Heart left ventricle (tissue), 13 donors: ENCODE data around the gene PTPN9.

Experiments
- CTCF ChIP-seq, 12 donors: fragments of 200-600 bp; sonication (generic) in 4 of 12; IDR thresholded peaks; one replicate each; pipeline versions ENCODE4 v1.5.0 to v1.8.0; 2018 to 2022; ENCODE audit warnings: antibody characterized with exemption in 12 of 12, mild to moderate bottlenecking in 5 of 12
- POLR2A ChIP-seq, 2 donors: fragments of 450-650 bp; IDR thresholded peaks; one replicate each; pipeline ENCODE4 v1.6.1; 2017; ENCODE audit warnings: antibody characterized with exemption in 2 of 2, mild to moderate bottlenecking in 2 of 2, moderate library complexity in 2 of 2
- donor health status: ischemic (EF 13 %, LVEDD 7.1; RV severe dilation, severe dysfunction).
- donor health status: DM: no; HTN: yes; CAD: no.
- donor health status: DM: no; HTN: no; CAD: no.
- donor health status: ischemic (EF 25% LVEDD 6.9; RV normal size, moderate dysfunction).
- donor health status: ischemic (EF 25% LVEDD 5.7; RV mildly dilated, moderate dysfunction).
- donor health status: ischemic (EF 35%, LVEDD 5.7; RV mildly dilated, moderate dysfunction).
- donor health status: nonischemic (EF 11% LVEDD 7.7; RV severe dilation, severe dysfunction).
- donor health status: DM: yes; HTN: yes; CAD: no.
- donor health status: PGD.
- donor health status: ischemic (EF 29% LVEDD 5.4; RV normal size, mild dysfunction).
- donor health status: nonischemic (EF 23%, LVEDD 6.1; RV moderate dilation, normal function).

GRCh38 chr15:75483961-75484360 is 95.2 kb downstream of the PTPN9 start:
- TF ChIP-seq CTCF (IDR thresholded peaks at IDR 0.05) (no peak), POLR2A (IDR thresholded peaks at IDR 0.05) (no peak)
